HG03469 (cell line): ENCODE results near the gene TMEM212.

Source experiments
- ATAC-seq: cut with Tn5 transposase; IDR thresholded peaks from one replicate; pipeline ENCODE4 v1.9.1; 2021; ENCODE audit warnings: mild to moderate bottlenecking, moderate library complexity, moderate number of reproducible peaks; ENCODE audit not compliant: unreplicated experiment

TMEM212 gene

DNA sequence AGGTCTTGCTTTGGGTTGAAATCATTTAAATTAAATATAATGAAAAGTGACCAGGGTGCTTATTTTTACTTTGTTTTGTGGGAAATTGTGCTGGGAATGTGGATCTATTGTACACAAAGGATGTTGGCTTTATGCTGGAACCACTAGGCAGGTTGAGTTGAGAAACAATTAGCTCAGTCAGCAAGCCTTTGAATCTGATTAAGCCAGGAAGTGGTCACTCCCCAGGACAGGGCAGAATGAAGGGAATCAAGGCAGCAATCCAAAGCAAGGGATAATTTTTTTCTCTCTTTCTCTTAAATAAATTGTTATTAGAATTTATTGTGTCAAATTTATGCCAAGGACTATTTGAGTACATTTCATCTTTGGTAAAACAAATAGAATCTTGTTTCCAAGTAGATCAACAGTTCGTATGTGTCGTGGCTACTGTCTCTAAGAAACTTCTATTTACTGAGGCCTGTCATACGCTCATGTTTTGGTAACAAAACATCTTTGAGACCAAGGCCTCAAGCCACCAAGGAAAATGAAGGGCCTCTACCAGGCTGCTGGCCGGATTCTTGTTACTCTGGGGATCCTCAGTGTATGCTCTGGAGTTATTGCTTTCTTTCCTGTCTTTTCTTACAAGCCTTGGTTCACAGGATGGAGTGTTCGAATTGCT is at the start of gene TMEM212:
TMEM212 (plus strand) TSS at position 486 of the 655 bp plus-strand sequence; CDS start at position 521, 35 bp downstream.
- no peak for ATAC-seq

DNA sequence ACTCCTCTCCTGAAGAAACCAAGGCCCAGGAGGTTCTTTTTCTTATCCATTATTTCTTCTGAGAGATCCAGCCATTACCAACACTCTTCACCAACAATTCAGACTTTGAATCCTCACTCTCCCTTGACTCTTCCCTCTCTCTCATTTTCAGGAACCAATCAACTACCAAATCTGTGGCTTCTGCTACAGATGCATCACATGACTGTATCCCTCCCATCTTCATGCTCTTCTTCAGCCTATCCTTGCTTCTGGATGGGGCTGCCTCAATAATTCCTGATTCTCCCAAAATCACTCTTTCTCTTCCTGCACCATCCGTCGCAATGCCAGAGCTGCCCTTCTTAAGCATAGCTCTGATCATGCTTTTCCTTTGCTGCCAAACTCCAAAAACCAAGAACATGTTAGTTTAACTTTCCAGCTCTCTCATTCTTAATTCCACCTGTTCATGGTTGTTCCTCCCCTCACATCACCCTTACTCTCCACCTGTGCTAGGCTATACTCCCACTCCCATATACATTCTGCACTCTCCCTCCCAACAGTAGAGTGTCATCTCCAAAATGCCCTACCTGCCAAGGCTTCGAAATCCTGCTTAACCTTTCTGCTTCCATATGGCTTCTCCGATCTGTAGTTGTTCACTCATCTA is 46.4 kb upstream of the TMEM212 start:
- no peak for ATAC-seq

DNA sequence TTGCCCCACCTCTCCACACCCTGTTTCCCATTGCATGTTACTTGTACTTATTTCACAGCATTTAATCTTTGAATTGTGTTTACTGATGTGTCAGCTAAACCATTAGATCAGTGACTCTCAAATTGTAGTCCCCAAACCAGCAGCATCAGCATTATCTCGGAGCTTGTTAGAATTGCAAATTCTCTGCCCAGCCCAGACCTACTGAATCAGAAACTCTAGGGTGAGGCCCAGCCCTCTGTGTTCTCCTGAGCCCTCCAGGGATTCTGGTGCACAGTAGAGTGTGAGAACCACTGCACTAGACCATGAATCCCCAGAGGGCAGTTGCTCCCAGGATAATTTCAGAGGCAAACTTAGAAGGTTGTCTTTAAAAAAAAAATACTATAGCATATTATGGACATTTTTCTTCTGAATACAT is 45.9 kb upstream of the TMEM212 start:
- ATAC-seq = no peak

DNA sequence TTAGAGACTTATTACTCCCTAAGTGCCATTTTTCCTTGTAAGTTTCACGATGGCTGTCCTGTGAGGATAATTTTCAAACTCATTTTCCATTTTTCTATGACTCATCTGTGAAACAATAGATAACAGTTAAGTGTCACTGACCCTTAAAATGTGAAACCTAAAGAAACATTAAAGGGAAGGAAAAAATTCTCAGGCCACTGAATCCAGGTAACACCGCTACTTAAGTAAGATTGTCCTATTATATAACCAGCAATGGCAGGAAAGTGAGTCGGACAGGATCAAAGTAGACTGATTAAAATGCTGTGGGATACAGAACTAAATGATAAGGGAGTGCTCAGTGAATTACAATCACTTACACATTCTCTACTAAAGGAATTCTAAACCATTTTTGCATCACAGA is 45.3 kb upstream of the TMEM212 start:
- ATAC-seq = no peak

DNA sequence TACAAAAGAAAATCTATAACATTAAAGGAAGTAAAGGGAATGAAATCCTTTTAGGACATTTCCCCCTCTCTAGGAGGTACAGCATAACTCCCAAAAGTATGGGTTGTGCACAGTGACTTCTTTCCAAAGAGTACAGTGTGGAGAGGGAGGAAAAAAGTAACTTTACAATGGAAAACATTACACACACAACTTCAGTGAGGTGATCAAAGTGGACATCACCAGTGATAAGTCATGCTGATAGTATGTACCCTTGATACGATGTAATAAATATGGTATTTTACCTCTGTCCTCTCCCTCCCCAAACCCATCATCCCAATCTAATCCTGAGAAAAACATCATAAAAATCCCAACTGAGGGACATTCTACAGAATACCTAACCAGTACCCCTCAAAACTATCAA is 43.6 kb upstream of the TMEM212 start:
- ATAC-seq = no peak

DNA sequence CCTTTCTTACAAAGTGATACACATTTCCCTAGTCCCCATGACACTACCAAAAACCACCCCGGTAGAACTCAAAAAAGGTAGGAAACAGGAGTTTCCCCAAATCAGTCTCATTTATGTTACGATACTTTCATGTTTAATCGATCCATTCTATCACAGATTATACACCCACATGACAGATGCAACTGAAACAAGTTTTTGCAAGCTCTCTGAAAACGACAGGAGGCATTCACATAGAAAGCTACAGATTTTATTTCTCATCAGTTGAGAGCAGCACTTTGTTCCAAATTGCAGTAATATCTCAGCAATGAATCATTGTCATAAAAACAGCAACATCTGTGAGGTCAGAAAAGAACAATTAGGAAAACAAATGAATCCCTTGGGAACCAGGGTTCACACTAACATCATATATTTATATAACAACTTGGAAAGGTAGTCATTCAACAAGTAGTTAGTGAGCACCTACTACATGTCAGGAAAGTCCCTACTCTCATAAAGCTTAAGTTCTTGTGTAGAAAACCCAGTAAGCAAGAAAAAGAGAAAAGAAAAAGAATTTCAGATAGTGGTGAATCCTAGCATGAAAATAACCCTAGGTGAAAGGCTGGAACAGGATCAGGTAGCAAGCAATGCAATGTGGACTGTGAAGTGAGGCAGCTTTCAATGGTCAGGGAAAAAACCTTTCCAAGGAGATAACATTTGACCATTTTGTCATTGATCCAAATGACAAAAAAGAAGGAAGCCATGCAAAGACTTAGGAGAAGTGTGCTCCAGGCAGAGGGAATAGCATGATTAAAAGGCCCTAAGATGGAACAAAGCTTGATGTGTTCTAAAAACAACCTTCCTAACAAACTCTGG is 41.2 kb upstream of the TMEM212 start:
- no peak for ATAC-seq

DNA sequence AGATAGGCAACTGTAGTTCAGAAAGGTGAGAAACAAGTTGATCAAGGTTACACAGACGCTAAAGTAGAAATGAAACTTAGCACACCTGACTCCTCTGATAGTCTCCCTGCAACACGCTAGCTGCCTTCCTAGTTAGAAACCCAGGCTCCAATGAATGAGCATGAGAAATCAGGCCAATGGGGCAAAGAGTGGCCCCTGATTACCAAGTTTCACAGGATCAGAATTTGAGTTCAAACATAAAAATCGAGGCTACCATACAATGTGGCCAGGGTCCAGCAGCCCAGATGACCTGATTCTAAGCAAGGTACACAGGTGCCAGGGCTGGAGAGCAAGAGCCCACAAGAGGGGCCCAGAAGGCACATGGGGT is 40.6 kb upstream of the TMEM212 start:
- no peak for ATAC-seq

DNA sequence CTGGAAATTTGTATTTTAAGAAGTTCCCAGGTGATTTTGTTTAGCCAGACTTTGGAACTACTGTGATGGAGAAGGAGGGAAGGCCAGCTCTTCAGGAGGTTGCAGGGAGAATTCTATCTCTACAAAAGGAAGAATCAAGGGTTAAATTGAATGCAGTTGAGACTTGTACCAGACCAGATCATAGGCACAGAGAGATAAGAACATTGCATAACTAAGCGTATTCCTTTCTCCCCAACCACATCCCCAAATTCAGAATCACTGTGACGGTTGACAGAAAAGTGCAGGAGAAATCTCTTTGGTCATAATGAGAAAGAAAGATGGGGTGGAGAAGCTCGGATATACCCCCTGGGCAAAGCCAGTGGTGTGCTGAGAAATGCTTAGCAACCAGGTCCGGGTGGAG is 40.1 kb upstream of the TMEM212 start:
- no peak for ATAC-seq

DNA sequence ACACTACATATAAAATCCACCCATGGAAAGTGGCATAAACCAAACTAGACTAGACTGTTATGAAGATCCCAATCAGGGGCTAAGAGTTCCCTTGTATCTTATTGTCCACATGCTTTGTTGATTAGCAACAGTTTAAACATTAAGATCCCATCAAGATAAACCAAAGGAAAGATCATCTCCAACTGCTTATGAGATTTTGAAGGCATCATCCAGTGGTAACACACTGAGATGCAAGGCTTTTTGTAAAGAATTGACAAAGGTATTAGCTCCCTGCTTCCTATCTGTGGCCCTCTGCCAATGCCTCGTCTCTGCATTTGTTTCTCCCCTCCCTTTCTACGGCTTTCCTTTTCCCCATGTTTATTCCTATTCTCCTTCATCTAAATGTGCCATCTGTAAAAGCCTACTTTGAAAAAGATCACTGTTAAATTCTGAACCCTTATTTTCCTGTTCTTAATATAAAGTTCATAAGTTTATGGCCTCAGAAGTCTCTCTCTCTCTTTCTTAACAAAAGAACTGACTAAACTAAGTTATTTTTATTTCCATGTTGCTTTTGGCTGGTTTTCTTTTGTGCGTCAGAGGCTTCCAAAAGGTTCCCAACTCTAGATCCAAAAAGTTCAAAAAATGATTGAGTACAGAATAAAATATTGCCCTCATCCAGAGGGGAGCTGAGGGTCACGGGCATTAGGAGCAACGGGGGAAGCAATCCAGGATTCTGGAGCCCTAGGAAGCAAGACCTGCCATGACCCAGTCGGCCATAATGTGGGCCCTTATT is 38.3 kb upstream of the TMEM212 start:
- ATAC-seq = no peak

DNA sequence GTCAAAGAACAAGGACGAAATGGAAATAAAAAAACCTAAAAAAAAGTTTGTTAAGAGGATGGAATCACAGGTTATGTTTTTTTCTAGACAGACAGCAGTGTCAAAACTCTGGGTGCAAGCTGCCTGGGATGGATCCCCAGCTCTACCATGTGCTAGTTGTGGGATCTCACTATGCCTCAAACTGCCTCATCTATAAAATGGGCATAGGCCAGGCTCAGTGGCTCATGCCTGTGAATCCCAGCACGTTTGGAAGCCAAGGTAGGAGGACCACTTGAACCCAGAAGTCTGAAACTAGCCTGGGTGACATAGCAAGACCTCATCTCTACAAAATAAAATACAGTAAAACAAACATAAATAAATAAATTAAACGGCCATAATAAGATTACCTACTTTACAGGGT is 37.5 kb upstream of the TMEM212 start:
- no peak for ATAC-seq

DNA sequence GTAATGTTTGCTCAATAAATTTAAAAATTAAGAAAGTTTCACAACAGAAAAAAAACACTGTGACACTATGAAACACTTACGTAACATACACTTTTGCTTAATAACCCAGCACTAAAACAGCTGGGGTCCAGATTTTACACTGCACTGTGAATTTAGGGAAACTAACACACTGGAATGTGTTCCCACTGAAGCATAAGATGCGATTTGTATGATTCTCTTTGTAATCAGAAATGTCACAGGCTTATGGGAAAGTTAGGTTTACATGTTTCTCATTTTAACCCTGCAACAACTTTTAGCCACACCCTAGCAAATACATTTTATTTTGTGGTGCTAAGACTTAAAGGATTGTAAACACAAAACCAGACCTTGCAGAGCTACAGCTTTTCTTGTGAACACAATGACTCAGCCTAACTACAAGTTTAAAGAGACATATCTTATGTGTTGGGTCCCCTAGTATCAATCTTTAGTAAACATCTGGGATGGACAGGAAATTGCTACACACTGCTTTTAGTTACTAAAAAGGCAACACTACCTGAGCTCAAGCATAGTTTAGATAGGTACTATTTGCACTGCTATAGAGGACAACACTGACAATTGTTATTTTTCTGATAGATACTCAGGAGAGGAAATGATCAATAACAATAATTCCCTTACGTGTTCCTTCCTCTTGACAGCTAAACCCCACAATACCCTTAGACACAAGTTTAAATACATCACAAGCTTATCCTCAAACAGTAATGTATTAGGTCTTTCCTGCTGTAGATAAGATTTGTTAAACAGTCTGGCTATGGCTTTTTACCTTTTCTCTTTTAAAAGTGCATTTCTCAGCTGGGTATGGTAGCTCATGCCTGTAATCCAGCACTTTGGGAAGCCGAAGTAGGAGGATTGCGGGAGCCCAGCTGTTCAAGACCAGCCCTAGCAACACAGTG is 36.7 kb upstream of the TMEM212 start:
- no peak for ATAC-seq

DNA sequence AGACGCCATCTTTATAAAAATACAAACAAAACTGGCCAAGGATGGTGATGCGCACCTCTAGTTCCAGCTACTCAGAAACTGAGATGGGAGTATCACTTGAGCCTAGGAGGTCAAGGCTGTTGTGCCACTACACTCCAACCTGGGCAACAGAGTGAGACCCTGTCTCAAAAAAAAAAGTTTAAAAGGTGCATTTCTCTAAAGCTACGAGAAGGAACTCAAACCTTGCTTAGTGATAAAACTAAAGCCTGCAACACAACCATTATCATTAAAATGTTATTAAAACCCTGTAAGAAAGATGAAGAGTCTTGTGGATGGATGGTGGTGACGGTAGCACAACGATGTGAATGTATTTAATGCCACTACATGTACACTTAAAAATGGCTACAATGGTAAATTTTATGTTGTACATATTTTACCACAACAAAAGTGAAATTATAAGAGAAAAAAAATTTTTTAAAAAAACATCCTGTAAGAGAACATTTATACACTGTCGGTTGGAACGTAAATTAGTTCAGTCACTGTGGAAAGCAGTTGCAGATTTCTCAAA is 35.9 kb upstream of the TMEM212 start:
- no peak for ATAC-seq

DNA sequence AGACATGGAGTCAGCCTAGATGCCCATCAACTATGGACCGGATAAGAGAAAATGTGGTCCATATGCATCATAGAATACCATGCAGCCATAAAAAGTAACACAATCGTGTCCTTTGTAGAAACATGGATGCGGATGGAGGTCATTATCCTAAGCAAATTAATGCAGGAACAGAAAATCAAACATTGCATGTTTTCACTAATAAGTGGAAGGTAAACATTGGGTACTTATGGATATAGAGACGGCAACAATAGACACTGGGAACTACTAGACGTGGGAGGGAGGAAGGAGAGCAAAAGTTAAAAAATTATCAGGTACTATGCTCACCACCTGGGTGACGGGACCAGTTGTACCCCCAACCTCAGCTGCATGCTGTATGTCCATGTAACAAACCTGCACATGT is 35.3 kb upstream of the TMEM212 start:
- no peak for ATAC-seq

DNA sequence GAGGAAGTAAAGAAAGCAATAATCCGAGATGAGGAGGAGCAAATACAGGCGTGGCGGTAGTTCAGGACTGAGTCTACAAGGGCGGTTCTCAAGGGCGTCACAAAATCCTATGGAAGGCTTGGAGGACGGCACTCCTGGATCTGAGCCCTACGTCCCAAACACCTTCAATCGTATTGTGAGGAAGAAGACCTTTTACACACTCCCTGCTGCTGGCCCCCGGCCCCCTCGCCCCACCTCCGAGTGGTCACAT is 33.6 kb upstream of the TMEM212 start:
- ATAC-seq = no peak

DNA sequence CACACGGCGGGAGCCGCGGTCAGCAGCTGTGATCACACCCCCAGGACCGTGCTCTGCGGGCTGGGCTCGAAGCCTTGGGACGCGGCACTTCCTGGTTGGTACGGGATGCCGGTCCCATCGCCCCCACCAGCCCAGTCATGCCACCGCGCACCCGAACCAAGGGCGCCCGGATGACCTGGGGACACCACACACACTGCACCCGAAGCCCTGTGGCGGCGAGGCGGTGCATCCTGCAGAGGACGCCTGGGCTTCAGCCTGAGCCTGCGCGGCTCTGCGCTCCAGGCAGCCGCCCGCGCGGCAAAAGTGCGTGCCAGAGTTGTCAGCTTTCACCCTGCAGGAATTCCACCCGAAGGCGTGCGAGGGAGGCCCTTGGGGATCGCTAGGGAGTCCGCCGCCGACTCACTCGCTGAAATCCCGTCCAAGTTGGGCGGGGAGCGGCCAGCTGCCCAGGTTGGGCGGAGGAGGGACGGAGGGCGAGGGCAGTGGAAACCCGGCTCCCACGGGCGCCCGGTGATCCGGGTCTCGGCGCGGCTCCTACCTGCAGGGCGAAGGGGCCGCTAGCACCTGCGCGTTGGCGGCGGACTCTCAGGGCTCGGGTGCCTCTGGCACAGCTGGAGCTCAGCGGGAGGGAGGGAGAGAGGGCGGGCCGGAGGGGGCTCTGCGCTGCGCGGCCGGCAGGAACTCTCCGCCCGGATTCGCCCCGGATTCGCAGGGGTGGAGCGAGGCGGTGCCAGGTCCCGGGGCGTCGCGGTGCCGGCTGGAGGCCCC is 33.1 kb upstream of the TMEM212 start, which contains the start of gene PLD1:
PLD1 (minus strand) TSS at position 623 of the 768 bp plus-strand sequence. CDS start 72,432 bp downstream, outside the sequence.
- ATAC-seq = no peak

DNA sequence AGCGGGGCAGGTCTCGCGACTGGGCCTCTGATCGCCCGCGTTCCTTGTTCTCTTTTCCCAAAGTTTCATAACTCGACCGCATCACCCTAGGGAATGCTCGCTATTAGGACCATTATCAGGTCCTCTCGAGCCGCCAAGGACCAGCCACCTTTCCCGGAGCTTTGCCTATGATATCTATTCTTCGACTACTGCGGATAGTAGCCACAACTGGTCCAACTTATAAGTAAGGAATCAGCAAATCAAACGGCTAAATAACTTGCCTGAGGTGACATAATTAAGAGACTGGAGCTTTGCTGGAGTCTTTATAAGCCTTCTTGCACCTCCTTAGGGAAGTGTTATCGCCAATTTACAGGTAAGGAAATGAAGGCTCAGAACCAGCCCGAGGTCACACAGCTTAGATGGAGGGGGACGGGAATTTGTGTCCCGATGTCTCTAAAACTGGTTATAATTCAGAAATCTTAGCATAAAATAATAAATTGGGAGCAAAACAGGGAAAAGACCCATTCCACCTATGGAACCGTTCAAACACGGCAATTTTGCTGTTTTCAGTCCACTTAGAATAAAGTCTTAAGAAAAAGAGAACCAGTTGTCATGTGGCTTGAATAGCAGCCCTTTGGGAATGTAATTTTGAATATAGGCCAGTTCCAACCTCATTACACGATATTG is 32.4 kb upstream of the TMEM212 start:
- no peak for ATAC-seq

DNA sequence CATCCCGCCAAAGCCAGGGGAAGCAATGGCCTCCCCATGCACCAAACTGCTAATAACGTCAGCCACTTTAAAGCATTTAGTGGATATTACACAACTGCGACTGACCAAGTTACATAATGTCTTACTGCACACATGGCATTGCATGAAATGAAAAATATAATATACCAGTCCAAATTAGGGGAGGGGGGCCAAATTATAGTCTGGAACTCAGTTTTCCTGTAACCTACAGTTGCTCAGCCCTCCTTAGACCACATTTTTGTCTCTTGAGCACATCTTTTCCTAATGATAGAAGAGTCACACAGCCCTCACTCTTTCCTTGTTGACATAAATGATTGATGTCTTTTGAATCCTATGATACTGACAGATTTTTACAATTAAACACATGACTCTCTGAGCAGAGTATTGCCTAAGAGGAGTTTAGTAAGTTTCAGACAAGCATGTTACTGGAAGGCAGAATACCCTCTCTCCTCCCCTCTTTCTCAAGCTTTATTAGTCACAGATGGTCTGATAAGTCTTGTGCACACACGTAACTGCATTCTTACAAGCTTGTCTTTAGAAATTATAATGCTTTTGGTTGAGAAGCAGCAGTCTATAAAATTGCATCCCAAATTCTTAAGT is 31.7 kb upstream of the TMEM212 start:
- no peak for ATAC-seq

DNA sequence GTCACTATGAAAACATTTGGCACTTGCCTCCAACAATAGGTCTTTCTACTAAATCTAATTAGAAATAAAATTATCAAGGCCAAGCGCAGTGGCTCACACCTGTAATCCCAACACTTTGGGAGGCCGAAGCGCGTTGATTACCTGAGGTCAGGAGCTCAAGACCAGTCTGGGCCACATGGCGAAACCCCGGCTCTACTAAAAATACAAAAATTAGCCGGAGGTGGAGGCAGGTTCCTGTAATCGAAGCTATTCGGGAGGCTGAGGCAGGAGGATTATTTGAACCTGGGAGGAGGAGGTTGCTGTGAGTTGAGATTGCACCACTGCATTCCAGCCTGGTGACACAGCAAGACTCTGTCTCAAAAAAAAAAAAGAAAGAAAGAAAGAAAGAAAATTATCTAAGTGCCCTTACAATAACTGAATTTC is 31.2 kb upstream of the TMEM212 start:
- ATAC-seq = no peak
